HG03571 (cell line): ENCODE data around the gene VSTM5.
"Not testable (repeated sequence)": the region's sequence is repeated elsewhere in the genome, so short reads cannot be mapped to it uniquely, and the experiment has no call there.

Experiments used
- ATAC-seq: cut with Tn5 transposase; IDR thresholded peaks from one replicate; pipeline ENCODE4 v1.9.1; 2021; ENCODE audit not compliant: unreplicated experiment

The VSTM5 gene

GRCh38 chr11:93850594-93851018, at the start of gene VSTM5:
Gene VSTM5, minus strand, starts transcription at chr11:93850618. Its CDS starts 116 bp downstream, at chr11:93850502.
- no peak for ATAC-seq

- no peak for ATAC-seq
Measured at GRCh38 chr11:93895106-93895862, 44.9 kb upstream of the VSTM5 start.

DNA sequence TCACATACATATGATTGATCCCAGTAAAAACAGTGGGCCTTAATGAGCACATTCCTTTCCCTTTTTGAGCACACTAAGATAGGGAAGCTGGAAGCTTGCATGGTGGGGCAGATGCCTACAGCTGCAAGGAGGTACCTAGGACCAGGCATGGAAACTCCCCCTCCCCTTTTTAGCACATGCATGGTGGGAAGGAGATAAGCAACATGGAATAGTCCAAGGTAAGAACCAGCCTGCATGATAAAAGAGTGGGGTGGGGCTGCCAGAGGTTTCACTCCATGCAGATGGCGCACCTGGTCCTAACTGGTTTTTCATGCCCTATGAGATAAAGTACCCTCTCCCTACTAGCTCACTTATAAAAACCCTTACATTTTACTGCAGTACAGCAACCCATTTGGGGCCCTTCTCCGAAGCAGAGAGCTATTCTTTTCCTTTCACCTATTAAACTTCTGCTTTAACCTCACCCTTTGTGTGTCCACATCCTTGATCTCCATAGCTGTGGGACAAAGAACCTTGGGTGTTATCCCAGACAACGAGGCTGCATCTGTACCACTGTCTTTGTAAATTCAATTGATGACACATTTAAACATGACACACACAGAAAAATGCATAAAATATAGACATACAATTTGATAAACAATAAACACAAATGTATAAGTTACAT, 40.1 kb upstream of the VSTM5 start:
- ATAC-seq, result no peak

DNA sequence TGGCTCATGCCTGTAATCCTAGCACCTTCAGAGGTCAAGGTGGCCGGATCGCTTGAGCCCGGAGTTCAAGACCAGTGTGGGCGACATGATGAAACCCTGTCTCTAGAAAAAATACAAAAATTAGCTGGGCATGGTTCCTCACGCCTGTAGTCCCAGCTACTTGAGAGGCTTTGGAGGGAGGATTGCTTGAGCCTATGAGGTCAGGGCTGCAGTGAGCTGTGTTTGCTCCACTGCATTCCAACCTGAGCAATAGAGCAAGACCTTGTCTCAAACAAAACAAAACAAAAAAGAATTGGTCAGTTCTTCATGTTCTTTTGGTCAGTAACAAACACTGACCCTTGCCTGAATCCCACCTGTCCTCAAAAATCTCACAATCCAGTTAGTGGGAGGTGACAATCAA, 36.7 kb upstream of the VSTM5 start:
- no peak for ATAC-seq

- ATAC-seq, result not testable (repeated sequence)
Measured at GRCh38 chr11:93879114-93879513, 28.7 kb upstream of the VSTM5 start.

DNA sequence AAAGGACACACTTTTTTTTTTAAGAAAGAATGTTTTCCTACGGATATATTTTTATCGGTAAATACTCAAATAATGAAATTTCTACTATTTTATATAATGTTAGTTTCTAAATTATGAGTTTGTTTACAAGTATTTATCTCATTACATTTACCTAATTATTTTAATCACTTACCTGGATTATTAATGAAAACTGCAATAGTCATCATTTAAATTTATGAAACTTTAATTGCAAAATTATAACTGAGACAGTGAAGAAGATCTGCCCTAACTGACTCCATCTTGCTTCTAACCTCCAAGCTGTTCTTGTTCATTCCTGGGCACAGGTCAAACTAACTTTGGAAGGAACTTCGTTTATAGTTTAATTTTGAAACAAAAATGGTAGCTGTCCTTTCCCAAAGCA, 25.2 kb upstream of the VSTM5 start:
- no peak for ATAC-seq

DNA sequence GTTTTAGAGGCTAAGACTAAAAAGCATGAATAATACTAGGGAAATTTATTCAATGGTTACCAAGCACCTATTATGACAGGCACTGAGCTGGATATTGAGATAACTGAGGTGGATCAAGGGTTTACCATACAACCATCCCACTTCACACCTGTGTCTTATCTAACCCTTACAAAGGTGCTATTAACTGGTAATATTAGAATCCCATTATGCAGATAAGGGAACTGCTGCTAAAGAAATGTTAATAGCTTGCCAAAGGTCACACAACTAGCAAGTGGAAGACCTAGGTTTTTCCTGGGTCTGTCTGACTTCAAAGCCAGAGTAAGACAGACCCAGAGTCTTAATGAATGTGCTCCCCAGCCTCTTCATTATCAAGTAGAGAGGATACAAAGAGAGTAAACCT, 21.1 kb upstream of the VSTM5 start:
- no peak for ATAC-seq

DNA sequence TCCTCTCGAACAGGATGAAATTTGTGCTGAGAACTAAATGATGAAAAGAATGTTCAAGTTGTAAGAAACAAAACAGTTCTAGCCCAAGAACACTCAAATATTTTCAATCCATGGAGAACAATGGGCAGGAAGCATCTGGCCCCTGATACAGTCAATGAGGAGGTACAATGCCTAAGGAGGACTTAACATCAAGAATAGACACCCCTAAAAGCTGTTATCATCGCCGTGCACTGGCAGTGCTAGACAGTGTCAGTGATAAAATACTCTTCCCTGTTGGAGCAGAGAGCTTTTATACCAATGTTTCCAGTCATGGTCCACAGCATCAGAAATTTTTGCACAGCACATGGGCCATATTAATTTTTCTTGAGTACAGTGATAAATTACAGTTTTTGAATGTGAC, 20.2 kb upstream of the VSTM5 start:
- no peak for ATAC-seq

DNA sequence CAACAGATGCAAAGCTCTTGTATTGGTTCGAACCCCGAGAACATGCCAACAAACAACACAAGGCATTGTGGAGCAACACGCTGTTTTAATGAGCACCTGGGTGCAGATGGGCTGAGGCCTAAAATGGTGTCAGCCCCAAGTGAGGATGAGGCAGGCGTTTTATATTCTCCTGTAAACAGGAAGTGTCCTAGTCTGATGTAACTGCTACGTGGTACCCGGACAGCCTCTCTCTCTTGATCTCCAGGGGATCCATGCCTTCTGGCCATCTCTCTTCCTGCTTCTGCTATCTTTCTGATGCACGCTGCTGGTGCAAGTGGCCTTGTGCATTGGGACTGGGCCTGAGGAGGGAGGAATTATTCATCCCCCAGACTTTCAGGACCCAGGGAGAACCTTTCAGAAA, 19.4 kb upstream of the VSTM5 start:
- ATAC-seq, result no peak

DNA sequence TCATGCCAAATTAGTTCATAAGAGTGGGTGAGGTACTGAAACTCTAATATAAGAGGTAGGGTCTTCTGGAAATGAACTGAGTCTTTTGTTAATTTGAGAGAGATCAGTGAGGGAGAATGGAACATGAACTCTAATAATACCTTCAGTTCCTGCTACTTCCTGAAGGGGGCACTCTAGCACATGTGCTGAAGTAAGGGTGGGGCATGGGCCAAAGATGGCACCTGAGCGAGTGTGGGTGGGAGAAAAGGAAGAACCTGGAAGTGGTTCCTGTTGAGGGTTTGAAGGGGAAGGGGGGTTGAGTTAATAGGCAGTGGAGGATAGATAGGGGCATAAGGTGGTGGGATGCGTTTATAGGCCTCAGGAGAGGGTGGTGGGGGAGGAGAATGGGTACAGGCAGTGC, 18.0 kb upstream of the VSTM5 start:
- not testable (repeated sequence) for ATAC-seq

- ATAC-seq, result no peak
Measured at GRCh38 chr11:93861808-93862207, 11.4 kb upstream of the VSTM5 start.

- no peak for ATAC-seq
Measured at GRCh38 chr11:93858121-93858775, 7.8 kb upstream of the VSTM5 start.

GRCh38 chr11:93857413-93858120, 7.1 kb upstream of the VSTM5 start:
- ATAC-seq, result no peak

GRCh38 chr11:93852242-93852641, 1.8 kb upstream of the VSTM5 start:
- no peak for ATAC-seq

- no peak for ATAC-seq
Measured at GRCh38 chr11:93849751-93850593, 446 bp downstream of the VSTM5 start.

DNA sequence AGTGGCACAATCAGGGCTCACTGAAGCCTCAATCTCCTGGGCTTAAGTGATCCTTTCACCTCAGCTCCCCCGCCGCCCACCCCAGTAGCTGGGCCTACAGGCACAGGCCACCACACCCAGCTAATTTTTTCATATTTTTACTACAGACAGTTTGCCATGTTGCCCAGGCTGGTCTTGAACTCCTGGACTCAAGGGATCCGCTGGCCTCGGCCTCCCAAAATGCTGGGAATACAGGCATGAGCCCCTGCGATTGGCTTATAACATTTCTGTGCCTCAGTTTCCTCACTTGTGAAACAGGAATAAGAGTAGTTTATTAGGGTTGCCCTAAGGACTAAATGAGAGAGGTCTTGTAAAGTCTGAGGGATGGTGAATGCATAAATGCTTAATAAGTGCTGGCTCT, 1.2 kb downstream of the VSTM5 start:
- ATAC-seq, result no peak

DNA sequence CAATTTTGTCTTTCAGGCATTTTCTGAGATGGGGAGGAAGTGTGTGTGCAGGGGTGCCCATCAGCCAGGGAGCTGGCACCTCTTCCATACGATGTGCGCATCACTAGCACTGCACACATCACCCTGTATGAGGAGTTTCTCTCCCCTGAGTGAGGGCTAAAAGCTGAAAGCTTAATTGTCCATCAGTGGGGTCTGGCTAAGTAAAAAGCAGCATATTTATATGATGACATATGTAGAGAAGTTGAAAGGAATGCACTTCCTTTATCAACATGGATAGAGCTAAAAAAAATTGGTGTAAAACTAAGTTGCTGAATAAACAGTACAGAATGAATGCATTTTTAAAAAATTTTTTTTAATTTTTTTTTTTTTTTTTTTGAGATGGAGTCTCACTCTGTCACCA, 4.0 kb downstream of the VSTM5 start:
- ATAC-seq, result no peak

DNA sequence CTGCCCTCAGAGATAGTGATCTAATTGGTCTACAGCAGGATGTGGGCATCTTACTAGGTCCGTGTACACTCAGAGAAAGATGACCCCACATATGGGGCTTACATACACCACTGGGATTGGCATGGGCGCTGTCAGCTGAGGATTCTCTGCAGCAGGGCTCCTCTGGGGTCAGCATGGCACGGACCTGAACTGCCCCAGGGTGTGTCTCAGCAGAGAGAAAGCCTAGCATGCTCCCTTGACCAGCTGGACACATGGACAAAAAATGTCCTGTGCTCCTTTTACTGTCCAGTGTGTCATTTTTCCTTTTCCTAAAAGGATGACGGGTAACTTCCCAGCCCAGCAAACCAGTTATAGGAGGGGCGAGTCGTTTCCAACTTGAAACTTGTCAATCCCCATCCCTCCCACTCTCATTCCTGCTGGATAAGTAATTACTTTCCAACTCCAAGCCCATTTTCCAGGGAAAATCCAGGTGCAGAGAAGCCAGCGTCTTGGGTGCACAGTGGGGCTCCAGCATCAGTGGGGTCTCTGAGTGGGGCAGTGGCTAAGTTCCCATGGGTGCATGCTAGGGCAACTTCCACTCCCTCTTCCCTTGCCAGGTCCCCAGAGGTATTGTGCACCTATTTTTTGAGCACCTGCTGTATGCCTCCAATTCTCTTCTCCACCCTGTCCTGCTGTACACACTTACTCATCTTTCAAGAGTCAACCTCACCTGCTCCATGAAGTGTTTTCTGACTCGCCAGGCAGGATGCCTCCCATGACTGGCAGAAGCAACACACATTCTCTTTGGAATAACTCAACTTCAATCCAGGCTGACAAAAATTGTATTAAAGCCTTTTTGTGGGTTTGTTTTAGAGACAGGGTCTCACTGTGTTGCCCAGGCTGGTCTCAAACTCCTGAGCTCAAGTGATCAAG, 5.0 kb downstream of the VSTM5 start:
- no peak for ATAC-seq

DNA sequence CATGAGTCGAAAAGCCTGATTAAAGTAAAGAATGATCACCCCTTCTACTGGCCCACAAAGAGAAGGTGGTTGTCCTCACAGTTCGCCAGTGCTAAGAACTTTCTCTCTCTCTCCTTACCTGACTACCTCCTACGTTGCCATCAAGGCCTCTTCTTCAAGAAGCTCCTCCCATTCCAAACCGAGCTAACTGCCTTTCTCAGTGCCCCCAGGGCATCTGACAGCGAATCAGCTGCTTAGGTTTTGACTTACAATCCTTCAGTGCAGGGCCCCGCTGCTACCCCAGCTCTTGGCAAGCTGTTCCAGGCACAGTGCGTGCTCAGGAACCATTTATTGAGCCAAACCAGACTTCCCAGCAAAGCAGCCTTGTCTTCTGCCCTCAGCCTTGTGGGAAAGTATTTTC, 5.8 kb downstream of the VSTM5 start:
- no peak for ATAC-seq

- no peak for ATAC-seq
Measured at GRCh38 chr11:93843906-93844305, 6.5 kb downstream of the VSTM5 start.
